Sigmoid colon (tissue), 4 donors: ENCODE results near the gene FXYD3.

Source experiments
- CTCF ChIP-seq, 4 experiments: fragments of 450-650 bp in 3 of 4; fragments of 200-600 bp in 1 of 4; IDR thresholded peaks; one replicate each; pipeline ENCODE4 v1.5.1; 2016 to 2019; ENCODE audit warnings: antibody characterized with exemption in 4 of 4, mild to moderate bottlenecking in 3 of 4, moderate library complexity in 2 of 4
- EP300 ChIP-seq, 4 donors: sonication (generic); formaldehyde crosslinking; IDR thresholded peaks; one replicate each; pipeline ENCODE4 v1.6.1; 2017; ENCODE audit warnings: antibody characterized with exemption in 4 of 4
- POLR2A ChIP-seq, 2 donors: fragments of 450-650 bp; IDR thresholded peaks; one replicate each; pipeline ENCODE4 v1.6.1; 2016; ENCODE audit warnings: antibody characterized with exemption in 2 of 2, mild to moderate bottlenecking in 2 of 2, moderate library complexity in 2 of 2

GRCh38 chr19:35085947-35086346 is 29.7 kb upstream of the FXYD3 start:
- TF ChIP-seq CTCF (IDR thresholded peaks at IDR 0.05) (no peak), POLR2A (IDR thresholded peaks at IDR 0.05) (no peak), EP300 (IDR thresholded peaks at IDR 0.05) (no peak)
